ENCODE data around the gene RAB44. TPM values are rescaled to one million over a fixed set of nuclear protein-coding genes. Genes with fewer than 3 reads are reported as not detected.

RAB44 gene
- total and polyA plus RNA-seq, 2 experiments from 2014 or later, result not detected

GRCh38 chr6:36666287-36666686 lies 31.3 kb upstream of the RAB44 start:
- peaks cover 22% of the 10 kb centered on the region for H3K4me1 ChIP-seq (ENCODE audit: low read depth)
- DNase-seq (ENCODE audit: low read depth in 1 of 2, low spot score in 1 of 2), result no peak
- H3K4me3 ChIP-seq, result no peak overlapping the region
- no peak for TF ChIP-seq CTCF (IDR thresholded peaks at IDR 0.05; ENCODE audit: low read depth, low read length)
- H3K9me3 ChIP-seq (ENCODE audit: low read depth), result no peaks in the 10 kb centered on the region
- H3K36me3 ChIP-seq, result no peaks in the 10 kb centered on the region
- no peak overlapping the region for H3K27ac ChIP-seq
- H3K27me3 ChIP-seq, result no peaks in the 10 kb centered on the region

- Histone ChIP-seq H3K36me3 (no peaks in the 10 kb centered on the region), H3K4me3 (no peak overlapping the region), H3K27ac (peak overlapping the region; percentile 75), H3K27me3 (no peaks in the 10 kb centered on the region), H3K9me3 (ENCODE audit: low read depth) (no peaks in the 10 kb centered on the region), H3K4me1 (ENCODE audit: low read depth) (peaks cover 22% of the 10 kb centered on the region)
- TF ChIP-seq CTCF (IDR thresholded peaks at IDR 0.05; ENCODE audit: low read depth, low read length), result no peak
- peak; percentile 36 to 97 for DNase-seq (ENCODE audit: low read depth in 1 of 2, low spot score in 1 of 2)
Measured at GRCh38 chr6:36666826-36667591, 30.6 kb upstream of the RAB44 start.

GRCh38 chr6:36668591-36668990 lies 29.0 kb upstream of the RAB44 start:
- no peak for TF ChIP-seq CTCF (IDR thresholded peaks at IDR 0.05; ENCODE audit: low read depth, low read length)
- H3K27ac ChIP-seq, result no peak overlapping the region

GRCh38 chr6:36669002-36669401 lies 28.6 kb upstream of the RAB44 start:
- H3K4me1 ChIP-seq (ENCODE audit: low read depth), result peaks cover 12% of the 10 kb centered on the region
- no peak for DNase-seq (ENCODE audit: low read depth in 1 of 2, low spot score in 1 of 2)
- no peaks in the 10 kb centered on the region for H3K9me3 ChIP-seq (ENCODE audit: low read depth)
- no peak overlapping the region for H3K4me3 ChIP-seq
- TF ChIP-seq CTCF (IDR thresholded peaks at IDR 0.05; ENCODE audit: low read depth, low read length), result no peak
- H3K27ac ChIP-seq, result no peak overlapping the region
- no peaks in the 10 kb centered on the region for H3K27me3 ChIP-seq
- H3K36me3 ChIP-seq, result no peaks in the 10 kb centered on the region

More at GRCh38 chr6:36668591-36668990, 29.0 kb upstream of the RAB44 start:
- no peak overlapping the region for H3K4me3 ChIP-seq
- DNase-seq (ENCODE audit: low read depth in 1 of 2, low spot score in 1 of 2), result no peak
- H3K36me3 ChIP-seq, result no peaks in the 10 kb centered on the region
- no peaks in the 10 kb centered on the region for H3K9me3 ChIP-seq (ENCODE audit: low read depth)
- H3K27me3 ChIP-seq, result no peaks in the 10 kb centered on the region
- H3K4me1 ChIP-seq (ENCODE audit: low read depth), result peaks cover 12% of the 10 kb centered on the region

- TF ChIP-seq CTCF (IDR thresholded peaks at IDR 0.05; ENCODE audit: low read depth, low read length), result no peak
- no peak for DNase-seq (ENCODE audit: low read depth in 1 of 2, low spot score in 1 of 2)
- no peak overlapping the region for H3K4me3 ChIP-seq
- no peak overlapping the region for H3K27ac ChIP-seq
- H3K27me3 ChIP-seq, result no peaks in the 10 kb centered on the region
- H3K4me1 ChIP-seq (ENCODE audit: low read depth), result peaks cover 12% of the 10 kb centered on the region
- no peaks in the 10 kb centered on the region for H3K9me3 ChIP-seq (ENCODE audit: low read depth)
- no peaks in the 10 kb centered on the region for H3K36me3 ChIP-seq
Measured at GRCh38 chr6:36670271-36670670, 27.4 kb upstream of the RAB44 start.
